ENCODE measurements around the gene ALCAM.
A peak's percentile ranks its signal among the peaks of the same experiment; 100 is the strongest.

Gene ALCAM

DNA sequence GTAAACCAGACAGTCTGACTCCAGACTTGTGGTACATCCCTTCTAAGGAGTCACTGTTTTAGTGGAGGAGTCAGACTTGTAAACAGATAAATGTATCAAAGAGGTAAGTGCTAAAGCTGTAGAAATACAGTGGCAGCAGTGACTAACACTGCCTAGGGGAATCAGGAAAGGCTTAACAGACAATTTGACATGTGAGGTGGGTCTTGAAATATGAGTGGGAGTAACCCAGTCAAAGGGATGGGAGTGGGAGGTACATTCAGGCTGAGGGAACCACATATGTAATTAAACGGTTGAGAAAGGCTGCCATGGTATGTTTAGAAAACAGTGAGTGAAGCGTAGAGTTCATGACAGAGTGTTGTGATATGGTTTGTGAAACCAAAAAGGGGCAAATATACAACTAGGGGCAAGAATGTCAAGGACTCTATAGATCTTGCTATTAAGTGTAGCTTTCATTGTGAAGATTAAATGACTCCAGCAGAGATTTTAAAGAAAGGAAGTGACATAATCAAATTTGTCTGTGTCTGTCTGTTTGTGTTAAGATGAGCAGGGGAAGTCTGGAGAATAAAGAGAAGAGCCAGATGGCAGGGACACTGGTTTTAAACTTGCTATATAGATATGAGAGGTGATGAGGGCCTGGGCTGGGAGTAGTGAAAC lies 11.2 kb upstream of the ALCAM start:
- no peak overlapping the region for H3K4me3 ChIP-seq (ENCODE audit: low read depth, low read length)
- DNase-seq (ENCODE audit: low read depth) = no peak

DNA sequence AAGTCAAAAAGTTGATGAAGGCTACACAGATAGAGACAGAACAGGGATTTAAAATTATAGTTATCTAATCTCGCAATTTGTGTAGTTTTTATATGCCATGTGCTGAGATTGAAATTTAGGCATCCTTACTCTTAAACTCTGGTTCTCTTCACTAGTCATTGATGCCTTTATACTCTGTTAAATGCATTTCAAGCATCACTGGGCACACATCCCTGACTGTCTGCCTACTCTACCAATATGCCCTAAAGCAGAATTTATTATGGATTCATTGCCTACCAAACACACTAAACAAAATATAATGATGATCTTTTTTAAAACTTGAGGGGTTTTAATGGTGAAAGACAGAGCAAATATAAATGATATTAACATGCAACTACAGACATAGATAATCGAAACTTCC lies 10.3 kb upstream of the ALCAM start:
- H3K4me3 ChIP-seq (ENCODE audit: low read depth, low read length) = no peak overlapping the region
- no peak for DNase-seq (ENCODE audit: low read depth)

DNA sequence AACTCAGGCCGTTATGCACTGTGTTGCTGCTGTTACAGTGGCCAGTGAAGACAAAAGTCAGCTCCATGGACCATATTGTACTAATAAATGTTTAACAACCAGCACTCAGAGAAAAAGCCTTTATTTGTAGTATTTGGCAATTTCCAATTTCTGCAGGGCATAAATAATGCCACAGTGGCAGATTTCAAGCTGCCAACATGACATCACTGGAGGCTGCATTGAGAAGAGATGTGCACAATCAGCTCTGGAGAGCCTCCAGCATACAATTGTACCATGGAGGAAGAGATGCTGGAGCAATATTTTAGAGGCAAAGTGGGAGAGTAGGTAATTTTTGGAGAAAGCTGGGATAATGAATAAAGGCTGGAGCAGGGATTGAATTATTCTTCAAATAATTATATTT lies 9.7 kb upstream of the ALCAM start:
- DNase-seq (ENCODE audit: low read depth) = no peak
- H3K4me3 ChIP-seq (ENCODE audit: low read depth, low read length) = no peak overlapping the region

DNA sequence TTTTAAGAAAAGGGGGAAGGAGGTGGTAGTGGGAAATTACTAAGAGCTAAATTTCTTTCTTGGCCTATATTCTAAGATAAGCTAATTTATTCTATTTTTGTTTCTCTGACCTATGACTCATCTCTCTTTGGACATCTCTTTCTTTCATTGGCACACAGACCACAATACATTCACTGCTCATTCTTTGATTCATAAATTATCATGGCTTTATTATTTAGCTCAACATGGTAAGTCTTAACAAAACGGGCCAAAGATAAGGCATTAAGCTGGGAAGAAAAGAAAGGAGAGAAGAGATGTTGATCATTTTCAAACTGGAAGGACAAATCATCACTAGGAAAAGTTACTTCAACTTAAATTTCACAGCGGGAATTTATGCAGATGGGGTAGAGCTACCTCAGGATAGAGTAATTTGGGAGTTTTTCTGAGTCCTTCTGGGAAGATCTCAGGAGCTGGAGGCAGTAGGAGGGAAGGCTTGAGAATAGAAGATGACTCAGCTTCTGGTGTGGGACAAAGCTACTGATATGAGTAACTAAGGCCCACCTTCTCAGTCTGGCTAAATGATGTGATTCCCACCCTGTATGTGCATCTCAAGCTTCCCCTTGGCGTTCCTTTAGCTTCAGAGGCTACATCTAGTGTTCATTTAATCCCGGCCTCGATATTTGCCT lies 7.5 kb upstream of the ALCAM start:
- H3K4me3 ChIP-seq (ENCODE audit: low read depth, low read length) = no peak overlapping the region
- no peak for DNase-seq (ENCODE audit: low read depth)

DNA sequence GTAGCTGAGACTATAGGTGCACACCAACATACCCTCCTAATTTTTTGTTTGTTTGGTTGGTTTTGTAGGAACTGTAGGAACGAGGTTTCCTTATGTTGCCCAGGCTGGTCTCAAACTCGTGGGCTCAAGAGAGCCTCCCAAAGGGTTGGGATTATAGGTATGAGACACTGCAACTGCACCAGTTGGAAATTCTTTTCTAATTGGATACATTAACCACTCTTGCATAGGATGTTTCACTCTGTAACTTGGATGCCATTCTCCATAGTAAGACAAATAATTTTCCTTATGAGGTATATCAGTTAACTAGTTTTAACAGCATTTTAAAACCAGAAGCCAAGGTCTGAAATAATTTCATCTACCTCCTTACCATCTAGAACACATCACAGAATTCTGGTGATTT lies 6.7 kb upstream of the ALCAM start:
- no peak for DNase-seq (ENCODE audit: low read depth)
- H3K4me3 ChIP-seq (ENCODE audit: low read depth, low read length) = no peak overlapping the region

DNA sequence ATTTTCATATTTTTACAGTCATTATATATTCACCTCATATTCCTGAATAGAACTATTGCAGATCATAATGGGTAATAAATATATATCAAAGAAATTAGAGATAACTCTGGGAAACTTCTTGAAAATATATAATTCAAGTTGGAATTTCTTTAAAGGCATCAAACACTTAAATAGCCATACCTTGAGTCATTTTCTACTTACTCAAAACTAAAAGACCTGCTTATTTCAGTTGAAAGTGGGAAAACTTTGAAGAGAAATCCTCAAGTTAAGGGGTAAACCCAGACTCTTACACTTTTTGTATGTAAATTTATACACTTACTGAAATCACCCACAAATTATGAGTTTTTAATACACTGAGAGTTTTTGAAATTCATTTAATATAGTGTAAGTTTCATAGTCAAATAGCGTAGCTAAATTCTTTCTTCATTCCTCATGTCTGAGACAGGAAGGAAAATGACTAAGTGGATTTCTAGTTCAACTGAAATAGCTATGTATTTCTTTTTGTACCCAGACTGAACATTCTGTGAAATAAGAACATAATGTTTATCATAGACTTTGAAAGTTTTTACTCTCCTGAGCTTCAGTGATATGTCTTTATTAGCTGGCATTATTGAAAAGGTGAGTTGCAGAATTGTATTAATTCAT lies 4.6 kb upstream of the ALCAM start:
- no peak for DNase-seq (ENCODE audit: low read depth)
- H3K4me3 ChIP-seq (ENCODE audit: low read depth, low read length) = no peak overlapping the region

DNA sequence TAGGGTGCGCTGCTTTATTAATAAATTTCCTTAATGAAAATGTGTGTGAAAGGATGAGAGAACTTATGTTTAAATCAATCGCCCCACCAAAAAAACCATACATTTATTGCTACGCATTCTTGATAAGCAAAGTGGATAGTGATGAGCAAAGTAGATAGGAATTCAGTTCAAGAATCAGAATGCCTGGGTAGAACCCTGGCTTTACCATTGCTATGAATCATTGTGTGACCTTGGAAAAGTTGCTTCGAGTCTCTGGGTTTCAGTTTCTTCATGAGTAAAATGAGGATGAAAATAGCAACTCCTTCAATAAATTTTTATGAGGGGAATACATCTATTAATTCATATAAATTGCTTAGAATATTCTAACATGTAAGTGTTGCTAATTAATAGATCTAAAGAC lies 2.6 kb upstream of the ALCAM start:
- DNase-seq (ENCODE audit: low read depth) = no peak
- H3K4me3 ChIP-seq (ENCODE audit: low read depth, low read length) = no peak overlapping the region

DNA sequence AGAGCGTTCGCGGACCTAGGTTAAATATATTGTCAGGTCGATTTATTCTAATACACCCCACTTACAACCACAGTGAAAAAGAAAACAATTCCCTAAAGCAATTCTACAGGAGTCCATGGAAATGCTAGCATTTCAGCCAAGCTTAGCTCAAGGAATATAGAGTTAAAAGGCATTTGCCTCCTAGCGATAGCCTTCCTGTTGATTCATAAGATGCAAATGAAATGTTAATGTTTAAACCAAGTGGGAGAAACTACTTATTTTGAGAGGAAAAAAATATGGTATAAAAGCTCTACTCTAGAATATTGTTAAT lies 1.7 kb upstream of the ALCAM start:
- H3K4me3 ChIP-seq (ENCODE audit: low read depth, low read length) = peak overlapping the region; percentile 95
- no peak for DNase-seq (ENCODE audit: low read depth)

DNA sequence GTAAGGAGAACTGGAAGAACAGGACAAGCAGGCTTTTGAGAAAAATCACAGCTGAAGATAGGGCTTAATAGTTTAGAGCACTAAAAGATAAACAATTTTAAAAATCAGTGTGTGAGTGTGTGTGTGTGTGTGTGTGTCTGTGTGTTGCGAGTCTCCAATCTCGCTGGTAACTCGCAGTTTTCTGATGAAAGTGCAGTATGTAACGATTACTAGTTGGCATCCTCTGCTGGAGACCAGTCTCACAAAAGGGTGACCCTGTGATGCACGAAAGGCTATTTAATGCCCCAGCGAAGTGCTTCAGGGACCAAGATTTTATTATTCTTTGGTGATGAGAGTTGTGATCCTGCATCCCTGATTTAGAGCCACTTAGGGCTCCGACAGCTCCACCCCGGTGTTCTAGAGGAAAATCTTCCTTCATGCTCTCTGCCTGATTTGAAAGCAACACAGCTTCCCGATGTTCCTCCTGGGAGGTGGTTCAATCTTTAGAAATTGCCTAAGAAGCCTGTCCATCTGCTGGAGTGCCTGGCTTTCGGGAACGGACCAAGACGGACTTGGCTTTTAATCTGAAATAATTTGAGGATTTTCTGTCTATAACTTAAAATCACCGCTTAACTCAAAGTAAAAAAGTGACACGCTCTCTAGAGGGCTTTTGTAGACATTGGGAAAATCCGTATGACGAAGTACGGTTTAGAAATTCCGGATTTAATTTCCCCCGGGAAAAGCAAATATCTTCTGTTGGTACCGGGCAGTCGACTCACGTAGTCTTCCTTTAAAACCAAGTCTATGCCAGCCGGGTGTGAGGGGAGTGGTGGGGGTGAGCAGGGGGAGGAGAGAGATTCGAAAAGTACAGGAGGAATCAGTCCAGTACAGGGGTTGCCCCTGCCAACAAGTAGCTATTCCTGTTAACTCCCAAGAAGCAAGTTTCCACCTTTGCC lies 1.1 kb upstream of the ALCAM start:
- peak overlapping the region; percentile 95 for H3K4me3 ChIP-seq (ENCODE audit: low read depth, low read length)
- no peak for DNase-seq (ENCODE audit: low read depth)

DNA sequence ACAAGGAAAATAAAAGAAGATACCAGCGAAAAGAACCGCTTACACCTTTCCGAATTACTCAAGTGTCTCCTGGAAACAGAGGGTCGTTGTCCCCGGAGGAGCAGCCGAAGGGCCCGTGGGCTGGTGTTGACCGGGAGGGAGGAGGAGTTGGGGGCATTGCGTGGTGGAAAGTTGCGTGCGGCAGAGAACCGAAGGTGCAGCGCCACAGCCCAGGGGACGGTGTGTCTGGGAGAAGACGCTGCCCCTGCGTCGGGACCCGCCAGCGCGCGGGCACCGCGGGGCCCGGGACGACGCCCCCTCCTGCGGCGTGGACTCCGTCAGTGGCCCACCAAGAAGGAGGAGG lies 325 bp downstream of the ALCAM start:
- peak overlapping the region; percentile 95 for H3K4me3 ChIP-seq (ENCODE audit: low read depth, low read length)
- DNase-seq (ENCODE audit: low read depth) = no peak

DNA sequence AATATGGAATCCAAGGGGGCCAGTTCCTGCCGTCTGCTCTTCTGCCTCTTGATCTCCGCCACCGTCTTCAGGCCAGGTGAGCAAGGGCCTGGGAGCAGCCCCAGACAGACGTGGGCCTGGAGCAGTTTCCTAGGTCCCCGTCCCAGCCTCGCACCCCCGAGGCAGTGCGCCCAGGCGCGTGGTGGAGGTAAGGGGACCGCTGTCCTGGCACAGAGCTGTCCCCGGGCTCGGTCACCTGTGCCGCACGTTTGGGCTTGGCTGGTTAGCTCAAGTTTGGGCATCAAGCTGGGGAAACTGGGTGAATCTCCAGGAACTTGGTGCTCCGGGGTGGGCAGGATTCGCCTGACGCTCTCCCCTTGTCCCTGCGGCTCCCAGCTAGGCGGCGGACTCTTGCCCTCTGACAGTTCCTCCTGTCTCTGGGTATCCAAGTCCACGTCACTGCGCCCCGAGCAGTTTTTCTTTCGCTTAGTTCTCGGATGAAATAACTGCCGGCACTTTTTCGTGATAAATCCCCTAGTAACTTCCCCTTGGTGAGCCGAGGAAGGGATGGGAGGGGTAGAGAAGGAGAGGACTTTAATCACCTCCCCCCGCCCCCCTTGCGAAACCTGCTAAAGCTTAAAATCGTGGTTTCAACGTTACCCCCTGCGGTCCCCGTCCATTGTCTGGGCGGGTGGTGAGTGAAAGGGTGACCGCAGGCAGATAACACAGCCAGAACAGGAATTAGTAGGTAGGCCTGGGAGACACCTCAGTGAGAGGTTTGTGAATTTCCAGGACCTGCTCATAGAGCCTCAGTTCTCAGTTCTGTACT lies 901 bp downstream of the ALCAM start:
- H3K4me3 ChIP-seq (ENCODE audit: low read depth, low read length) = peak overlapping the region; percentile 95
- no peak for DNase-seq (ENCODE audit: low read depth)

DNA sequence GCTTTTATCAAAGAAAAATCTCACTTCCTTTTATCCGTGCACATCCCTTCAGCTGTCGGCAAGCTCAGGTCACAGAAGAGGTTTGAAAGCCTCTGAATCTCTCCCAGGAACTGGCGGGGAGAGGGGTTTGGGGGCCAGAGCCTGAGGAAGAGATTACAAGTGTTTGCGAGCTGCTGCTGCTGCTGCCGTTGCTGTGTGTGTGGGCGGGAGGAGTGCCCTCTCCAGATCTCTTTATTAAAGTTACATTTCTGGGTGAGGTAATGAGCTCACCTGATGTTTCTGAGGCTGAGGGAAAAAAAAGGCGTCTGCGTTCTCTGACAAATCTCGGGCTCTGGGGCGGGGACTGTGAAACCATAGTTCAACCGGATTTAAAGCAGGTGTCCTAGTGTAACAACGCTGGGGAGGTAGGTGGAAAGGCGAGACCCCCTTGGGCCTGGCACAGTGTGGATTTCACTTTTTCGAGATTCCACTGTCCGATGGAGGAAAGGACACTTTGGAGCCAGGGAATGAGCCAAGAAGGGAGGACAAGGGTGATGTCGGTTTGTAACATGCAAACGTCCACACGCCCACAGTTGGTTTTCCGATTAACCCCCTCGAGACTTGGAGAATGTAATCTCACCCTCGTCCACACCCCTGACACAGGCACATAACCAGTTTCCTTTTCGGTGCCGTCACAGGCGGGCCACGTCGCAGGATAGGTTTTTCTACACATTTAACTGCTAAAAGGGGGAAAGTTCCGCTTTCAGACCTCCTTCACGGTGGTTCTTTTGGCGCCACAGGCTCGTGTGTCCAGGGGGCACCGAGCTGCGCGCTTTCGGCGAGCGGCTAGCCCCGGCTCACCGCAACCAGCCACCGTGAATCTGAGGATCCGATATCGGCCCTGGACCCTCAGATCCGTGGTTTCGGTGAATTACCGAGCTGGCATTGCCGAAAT lies 2.1 kb downstream of the ALCAM start:
- peak overlapping the region; percentile 95 for H3K4me3 ChIP-seq (ENCODE audit: low read depth, low read length)

DNA sequence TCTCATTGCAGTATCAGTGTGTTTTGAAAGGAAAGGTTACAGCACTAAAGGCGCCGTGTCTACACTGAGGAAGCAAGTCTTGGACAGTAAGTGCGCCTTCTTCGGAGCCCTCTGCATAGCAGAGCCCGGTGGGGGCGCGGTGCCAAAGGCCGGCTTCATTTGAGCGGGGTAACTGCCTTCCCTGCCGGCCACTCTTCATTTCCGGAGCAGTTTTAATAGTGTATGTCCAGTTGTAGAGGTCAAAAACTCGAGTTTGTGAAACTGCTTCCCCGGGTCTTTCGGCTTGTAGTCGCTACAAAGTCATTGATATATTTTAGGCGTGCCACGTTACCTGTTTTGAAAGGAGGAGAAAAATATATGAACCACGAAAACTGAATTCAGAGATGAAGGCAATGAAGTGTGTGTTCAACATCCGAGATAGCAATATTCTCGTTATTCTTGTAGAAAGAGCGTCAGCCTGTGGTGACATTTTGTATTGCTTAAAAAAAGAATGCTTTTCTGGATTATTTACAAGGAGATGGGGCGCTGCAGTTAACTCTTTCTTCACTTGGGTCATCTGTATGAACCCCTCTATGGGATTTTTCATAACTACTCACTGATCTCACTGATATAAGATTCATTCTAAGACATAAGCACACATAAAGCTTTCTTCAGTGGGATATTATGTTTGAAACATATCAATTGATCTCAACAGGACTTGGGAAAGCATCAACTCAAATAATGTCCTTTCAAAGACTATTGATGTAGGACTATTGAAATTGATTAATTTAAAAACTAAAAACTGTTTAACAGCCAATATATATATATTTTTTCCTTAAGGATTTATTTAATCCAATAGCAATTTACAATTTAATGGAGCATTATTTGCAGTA lies 3.0 kb downstream of the ALCAM start:
- DNase-seq (ENCODE audit: low read depth) = no peak

More for the DNA sequence above, 2.1 kb downstream of the ALCAM start:
- DNase-seq (ENCODE audit: low read depth) = no peak

DNA sequence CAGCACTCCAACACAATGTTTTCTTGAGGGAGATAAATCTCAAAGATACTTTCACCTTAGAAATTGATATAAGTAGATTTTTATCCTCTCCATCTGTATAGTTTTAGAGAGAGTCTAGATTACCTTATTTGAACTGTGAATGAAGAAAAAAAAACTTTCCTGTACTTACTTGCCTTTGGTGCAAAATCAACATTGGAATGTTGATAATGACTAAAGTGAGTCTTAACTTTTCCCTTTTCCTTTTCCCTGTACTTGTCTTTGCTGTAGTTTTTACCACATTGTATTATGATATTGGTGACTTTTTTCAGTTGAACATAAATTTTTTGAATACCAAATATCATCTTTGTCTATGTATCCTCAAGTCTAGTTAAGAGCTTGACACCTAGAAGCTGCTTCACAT lies 6.7 kb downstream of the ALCAM start:
- no peak overlapping the region for H3K4me3 ChIP-seq (ENCODE audit: low read depth, low read length)
- DNase-seq (ENCODE audit: low read depth) = no peak

More for the DNA sequence above, 3.0 kb downstream of the ALCAM start:
- H3K4me3 ChIP-seq (ENCODE audit: low read depth, low read length) = peak overlapping the region; percentile 95

DNA sequence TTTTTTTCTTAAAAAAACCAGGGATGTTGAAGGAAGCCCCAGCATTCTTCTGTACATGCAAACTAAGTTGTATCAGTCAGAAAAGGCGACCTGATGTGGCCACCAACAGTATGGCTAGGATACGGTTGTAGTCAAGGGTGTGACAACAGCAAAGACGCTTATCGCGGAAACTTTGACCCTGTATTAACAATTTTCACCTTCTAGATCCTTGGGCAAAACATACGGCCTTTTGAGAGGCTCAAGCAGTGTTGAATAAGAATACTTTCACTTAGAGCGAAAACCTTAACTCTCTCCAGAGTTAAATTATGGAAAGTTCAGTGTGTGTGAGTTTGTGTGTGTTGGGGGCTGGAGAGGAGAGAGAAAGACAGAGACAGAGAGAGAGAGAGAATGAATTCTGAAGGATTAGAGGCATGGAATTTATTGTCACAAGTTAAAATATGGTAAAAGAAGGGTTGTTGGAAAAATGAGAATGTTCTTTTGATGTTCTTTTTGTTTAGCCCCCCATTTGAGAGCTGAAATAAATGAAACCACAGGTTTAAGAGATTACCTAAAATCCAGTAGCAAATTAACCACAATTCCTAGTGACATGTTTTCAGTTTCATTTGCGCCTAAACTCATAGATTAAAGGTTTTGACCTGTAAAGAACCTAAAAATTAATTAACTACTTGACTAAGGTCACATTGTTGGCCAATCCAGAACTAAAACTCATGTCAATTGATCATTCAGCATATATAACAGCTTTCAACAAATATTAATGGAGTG lies 9.2 kb downstream of the ALCAM start:
- no peak overlapping the region for H3K4me3 ChIP-seq (ENCODE audit: low read depth, low read length)
- DNase-seq (ENCODE audit: low read depth) = no peak

DNA sequence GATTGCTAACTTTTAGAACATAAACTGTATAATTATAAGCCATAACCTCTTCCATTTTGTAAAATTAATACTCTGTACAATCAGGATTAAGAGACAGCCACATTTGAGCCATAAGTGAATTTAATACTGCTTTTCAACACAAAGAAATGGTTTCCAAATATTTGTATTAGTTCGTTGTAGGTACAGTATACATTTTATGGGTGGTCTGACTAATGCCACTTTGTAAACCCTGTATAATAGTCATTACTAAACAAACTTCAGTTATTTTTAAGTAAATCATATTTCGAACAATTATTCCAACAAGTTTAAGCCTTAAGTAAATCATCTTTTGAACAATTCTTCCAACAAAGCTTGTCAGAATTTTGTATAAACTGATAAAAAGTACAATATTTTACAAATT lies 11.0 kb downstream of the ALCAM start:
- H3K4me3 ChIP-seq (ENCODE audit: low read depth, low read length) = no peak overlapping the region
- DNase-seq (ENCODE audit: low read depth) = no peak

DNA sequence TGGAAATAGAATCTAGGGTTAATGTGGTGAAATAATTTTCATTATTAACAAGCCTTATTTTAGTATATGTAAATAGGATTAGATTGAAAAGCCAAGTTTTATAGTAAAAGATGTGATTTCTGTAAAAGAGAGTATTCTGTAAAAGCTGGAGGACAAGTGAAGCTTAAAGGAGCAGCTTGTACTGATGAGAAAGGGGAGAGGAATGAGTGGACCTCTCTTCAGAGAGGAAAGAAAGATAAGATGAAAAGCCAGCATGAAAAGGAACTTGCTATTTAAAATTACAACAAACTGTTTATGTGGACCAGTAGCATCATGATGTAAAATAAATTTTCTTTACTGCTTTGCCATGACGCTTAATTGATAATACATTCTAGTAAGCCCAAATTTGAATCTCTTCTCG lies 18.5 kb downstream of the ALCAM start:
- DNase-seq (ENCODE audit: low read depth) = no peak

More for the DNA sequence above, 18.5 kb downstream of the ALCAM start:
- H3K4me3 ChIP-seq (ENCODE audit: low read depth, low read length) = no peak overlapping the region

Data from skeletal muscle cell (primary cell).